Transverse colon (tissue), 4 donors: ENCODE measurements around the gene GDPGP1. TPM values are rescaled to one million over a fixed set of nuclear protein-coding genes. Genes with fewer than 3 reads are reported as not detected.

Experiments used
- DNase-seq: peaks from one replicate; pipeline ENCODE4 v3.0.0-alpha.2; 2019
- H3K27ac ChIP-seq, 4 donors: fragments of 200-600 bp; sonication (generic); 2 replicates each; pipeline ENCODE4 v1.5.1; 2016 to 2018; ENCODE audit warnings: inconsistent platforms in 4 of 4
- H3K27me3 ChIP-seq: fragments of 200-600 bp; sonication (generic); 2 replicates; pipeline ENCODE4 v1.5.1; 2017; ENCODE audit warnings: inconsistent platforms
- H3K36me3 ChIP-seq, 4 donors: fragments of 200-600 bp; sonication (generic); 2 replicates each; pipeline ENCODE4 v1.5.1; 2017 to 2019; ENCODE audit warnings: inconsistent platforms in 4 of 4
- H3K4me1 ChIP-seq, 4 donors: fragments of 200-600 bp; sonication (generic); 2 replicates each; pipeline ENCODE4 v1.5.1; 2017 to 2020; ENCODE audit warnings: inconsistent platforms in 4 of 4
- H3K4me3 ChIP-seq, 4 donors: fragments of 200-600 bp; sonication (generic); 1 replicate in 1 of 4; 2 replicates in 3 of 4; pipeline versions ENCODE4 v1.5.1 to v1.6.1; 2017 to 2019; ENCODE audit warnings: inconsistent platforms in 4 of 4
- H3K9me3 ChIP-seq, 2 donors: fragments of 200-600 bp; sonication (generic); 2 replicates each; pipeline ENCODE4 v1.5.1; 2017 to 2019; ENCODE audit warnings: inconsistent platforms in 2 of 2
- EP300 ChIP-seq: sonication (generic); formaldehyde crosslinking; IDR thresholded peaks from one replicate; pipeline ENCODE4 v1.6.1; 2017; ENCODE audit warnings: antibody characterized with exemption, low read depth
- POLR2A ChIP-seq: fragments of 450-650 bp; IDR thresholded peaks from one replicate; pipeline ENCODE4 v1.6.1; 2016; ENCODE audit warnings: antibody characterized with exemption, mild to moderate bottlenecking, moderate library complexity
- POLR2AphosphoS5 ChIP-seq, 3 donors: sonication (generic); formaldehyde crosslinking; IDR thresholded peaks; one replicate each; pipeline ENCODE4 v1.6.1; 2016; ENCODE audit warnings: antibody characterized with exemption in 3 of 3
- WGBS, 2 donors: methylation state at CpG; one replicate each; pipeline ENCODE4 v1.1.5; 2018; ENCODE audit warnings: low coverage in 1 of 2; 5-methylcytosine and 5-hydroxymethylcytosine counted together
- in situ Hi-C, 4 donors: fragments of 200-750 bp; cut with MboI; loops; one replicate each; pipeline versions ENCODE4 v1.15.0 to v1.15.1; 2017; ENCODE audit warnings: low sequenced_read_pairs in 3 of 4, low pct_ligation_motif_present in 1 of 4, low pct_unique_long_range_greater_than_20kb in 1 of 4
- intact Hi-C: fragments of 100-400 bp; cut with DNase I; formaldehyde crosslinking; loops from one replicate; pipeline ENCODE4 v1.15.1; 2023; ENCODE audit warnings: low total_unique reads
- total RNA-seq, 4 donors: library from RNA; depleted of rRNA; stranded (reverse); fragments of >200 nt; gene quantifications; one replicate each; pipeline ENCODE4 v1.1.0, GENCODE V29; 2016
- TF ChIP-seq, protein P1 (sequence below), 5 experiments: fragments of 200-600 bp in 3 of 5; fragments of 450-650 bp in 2 of 5; sonication (generic) in 3 of 5; IDR thresholded peaks; 1 replicate in 2 of 5; 2 replicates in 3 of 5; pipeline ENCODE4 v1.5.1; 2016 to 2017; ENCODE audit warnings: antibody characterized with exemption in 5 of 5, inconsistent platforms in 3 of 5, mild to moderate bottlenecking in 2 of 5, moderate library complexity in 1 of 5

GDPGP1 gene
- total RNA-seq, 4 donors from 2014 or later = 6.8 to 28.8 (median 21.3) TPM

DNA sequence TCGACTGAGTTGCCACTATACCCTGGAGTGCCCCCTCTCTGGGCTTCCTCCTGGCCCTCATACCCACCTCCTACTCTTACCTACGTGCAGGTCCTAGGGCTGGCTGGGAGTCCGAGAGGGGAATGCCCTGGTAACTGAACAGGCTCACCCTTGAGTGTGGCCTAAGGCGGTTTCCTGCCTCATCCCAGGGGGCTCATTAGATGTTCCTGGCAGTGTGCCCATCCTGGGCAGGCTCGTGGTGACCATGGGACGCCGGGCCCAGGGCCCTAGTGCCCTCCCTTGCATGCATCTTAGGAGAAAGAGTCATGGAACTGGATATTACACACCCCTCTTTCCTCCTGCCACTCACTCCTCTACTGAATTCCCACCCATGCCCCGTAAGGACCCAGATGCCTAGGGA, 30.1 kb upstream of the GDPGP1 start:
- Histone ChIP-seq H3K4me1 (peaks cover 17 to 32% (median 22%) of the 10 kb centered on the region in 4 donors), H3K27me3 (no peaks in the 10 kb centered on the region), H3K4me3 (no peak overlapping the region), H3K27ac (no peak overlapping the region), H3K36me3 (no peaks in the 10 kb centered on the region), H3K9me3 (no peaks in the 10 kb centered on the region)
- intact Hi-C loops (no loop called here), in situ Hi-C loops (no loop called here)
- WGBS, 2 donors = 75% methylated on average over 8 of the region's 8 CpGs; no CpG with 5 or more reads in 1 of the 2 donors
- TF ChIP-seq EP300 (no peak), POLR2AphosphoS5 (IDR thresholded peaks at IDR 0.05) (no peak), POLR2A (no peak)
- TF ChIP-seq, protein P1, sequence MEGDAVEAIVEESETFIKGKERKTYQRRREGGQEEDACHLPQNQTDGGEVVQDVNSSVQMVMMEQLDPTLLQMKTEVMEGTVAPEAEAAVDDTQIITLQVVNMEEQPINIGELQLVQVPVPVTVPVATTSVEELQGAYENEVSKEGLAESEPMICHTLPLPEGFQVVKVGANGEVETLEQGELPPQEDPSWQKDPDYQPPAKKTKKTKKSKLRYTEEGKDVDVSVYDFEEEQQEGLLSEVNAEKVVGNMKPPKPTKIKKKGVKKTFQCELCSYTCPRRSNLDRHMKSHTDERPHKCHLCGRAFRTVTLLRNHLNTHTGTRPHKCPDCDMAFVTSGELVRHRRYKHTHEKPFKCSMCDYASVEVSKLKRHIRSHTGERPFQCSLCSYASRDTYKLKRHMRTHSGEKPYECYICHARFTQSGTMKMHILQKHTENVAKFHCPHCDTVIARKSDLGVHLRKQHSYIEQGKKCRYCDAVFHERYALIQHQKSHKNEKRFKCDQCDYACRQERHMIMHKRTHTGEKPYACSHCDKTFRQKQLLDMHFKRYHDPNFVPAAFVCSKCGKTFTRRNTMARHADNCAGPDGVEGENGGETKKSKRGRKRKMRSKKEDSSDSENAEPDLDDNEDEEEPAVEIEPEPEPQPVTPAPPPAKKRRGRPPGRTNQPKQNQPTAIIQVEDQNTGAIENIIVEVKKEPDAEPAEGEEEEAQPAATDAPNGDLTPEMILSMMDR (IDR thresholded peaks at IDR 0.05) = no peak
- DNase-seq = no peak

DNA sequence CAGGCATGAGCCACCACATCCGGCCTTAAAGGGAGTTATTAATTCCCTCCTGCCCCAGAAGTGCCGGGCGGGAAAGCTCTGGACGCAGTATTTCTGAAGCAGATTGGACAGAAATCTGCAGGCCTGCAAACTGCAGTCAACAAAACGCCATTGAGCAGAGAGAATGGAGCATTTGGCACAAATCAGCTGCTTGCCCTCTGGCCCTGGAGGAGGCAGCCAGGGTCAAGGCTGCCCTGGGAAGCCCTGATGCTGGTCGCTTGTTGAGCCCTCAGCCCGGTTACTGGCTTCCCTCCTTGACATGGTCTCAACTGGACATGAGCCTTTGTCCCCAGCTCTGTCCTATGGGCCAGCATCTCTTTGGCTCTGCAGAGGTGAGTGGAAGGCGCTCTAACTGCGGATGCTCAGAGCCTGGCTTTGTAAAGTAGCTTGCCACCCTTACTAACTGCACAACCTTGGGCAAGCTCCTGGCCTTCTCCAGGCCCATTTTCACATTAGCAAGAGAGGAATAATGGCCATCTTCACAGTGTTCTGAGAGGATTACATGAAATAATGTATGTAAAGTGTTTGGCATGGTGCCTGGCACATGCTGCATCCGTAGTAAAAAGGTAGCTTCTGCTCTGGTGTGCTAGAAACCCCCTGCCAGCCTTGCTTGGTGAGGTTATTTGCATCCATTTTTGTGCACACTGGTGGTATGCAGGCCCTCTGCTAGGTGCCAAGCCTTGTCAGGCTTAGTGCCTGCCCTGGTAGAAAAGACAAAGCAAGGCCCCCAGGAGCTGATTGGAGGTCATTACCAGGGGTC, 28.8 kb upstream of the GDPGP1 start:
- H3K27me3 ChIP-seq = no peaks in the 10 kb centered on the region
- TF ChIP-seq POLR2AphosphoS5 (IDR thresholded peaks at IDR 0.05) (no peak), POLR2A (no peak), EP300 (no peak)
- TF ChIP-seq, protein P1 (IDR thresholded peaks at IDR 0.05) = no peak
- peaks cover 18 to 41% (median 22%) of the 10 kb centered on the region in 4 donors for H3K4me1 ChIP-seq
- H3K4me3 ChIP-seq = no peak overlapping the region
- H3K9me3 ChIP-seq = no peaks in the 10 kb centered on the region
- H3K36me3 ChIP-seq = no peaks in the 10 kb centered on the region
- H3K27ac ChIP-seq = no peak overlapping the region
- in situ Hi-C loops = no loop called here
- no peak for DNase-seq
- intact Hi-C loops = no loop called here
- WGBS, 2 donors = 85% methylated on average over 9 of the region's 10 CpGs; no CpG with 5 or more reads in 1 of the 2 donors

DNA sequence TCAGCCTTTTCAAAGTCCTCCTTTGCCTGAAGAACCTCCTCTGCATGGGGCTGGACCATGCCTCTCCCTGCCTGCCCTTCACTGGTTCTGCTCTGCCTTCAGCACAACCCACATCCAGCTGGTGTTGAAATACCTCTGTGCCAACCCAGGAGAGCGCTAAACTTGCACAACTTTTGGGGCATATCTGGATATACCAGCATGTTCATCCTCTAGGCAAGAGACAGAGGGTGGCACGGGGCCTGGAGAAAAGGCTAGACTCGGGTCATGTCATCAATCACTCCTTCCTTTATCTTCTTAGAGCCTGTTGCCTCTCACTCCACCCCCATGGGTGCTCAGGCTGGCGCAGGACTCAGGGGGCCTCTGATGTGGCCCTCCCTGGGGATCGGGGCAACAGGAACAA, 28.1 kb upstream of the GDPGP1 start:
- H3K36me3 ChIP-seq = no peaks in the 10 kb centered on the region
- no peaks in the 10 kb centered on the region for H3K27me3 ChIP-seq
- H3K27ac ChIP-seq = no peak overlapping the region
- 96% methylated on average over 5 of the region's 5 CpGs; no CpG with 5 or more reads in 1 of the 2 donors for WGBS, 2 donors
- TF ChIP-seq, protein P1 (IDR thresholded peaks at IDR 0.05) = no peak
- TF ChIP-seq POLR2A (no peak), POLR2AphosphoS5 (IDR thresholded peaks at IDR 0.05) (no peak), EP300 (no peak)
- H3K4me1 ChIP-seq = peaks cover 18 to 41% (median 22%) of the 10 kb centered on the region in 4 donors
- H3K4me3 ChIP-seq = no peak overlapping the region
- in situ Hi-C loops (no loop called here), intact Hi-C loops (no loop called here)
- DNase-seq = no peak
- no peaks in the 10 kb centered on the region for H3K9me3 ChIP-seq

DNA sequence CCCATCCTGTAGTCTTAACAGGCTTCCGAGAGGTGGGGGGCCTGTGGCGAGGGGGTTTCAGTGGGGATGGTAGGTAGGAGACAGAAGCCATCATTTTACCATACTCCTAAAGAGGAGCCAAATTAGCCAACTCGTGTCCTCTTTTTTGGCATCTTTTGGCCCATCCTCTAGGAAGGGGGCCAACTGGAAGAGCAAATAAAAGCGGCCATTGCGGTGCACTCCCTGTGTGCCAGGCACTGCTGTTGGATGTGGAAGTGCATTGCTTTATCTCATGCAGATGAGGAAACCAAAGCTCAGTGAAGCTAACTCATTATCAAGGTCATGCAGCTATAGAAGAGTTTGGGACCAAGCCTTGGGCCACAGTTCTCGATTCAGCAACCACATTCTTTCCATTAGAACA, 26.8 kb upstream of the GDPGP1 start:
- no peak overlapping the region for H3K27ac ChIP-seq
- peaks cover 24 to 48% (median 27%) of the 10 kb centered on the region in 4 donors for H3K4me1 ChIP-seq
- WGBS, 2 donors = 86 to 89% methylated on average over 5 to 6 of the region's 6 CpGs
- H3K9me3 ChIP-seq = no peaks in the 10 kb centered on the region
- intact Hi-C loops = no loop called here
- no peaks in the 10 kb centered on the region for H3K27me3 ChIP-seq
- H3K36me3 ChIP-seq = no peaks in the 10 kb centered on the region
- no peak for DNase-seq
- no peak for TF ChIP-seq POLR2AphosphoS5 (IDR thresholded peaks at IDR 0.05)
- TF ChIP-seq, protein P1 (IDR thresholded peaks at IDR 0.05) = no peak
- no peak for TF ChIP-seq EP300
- TF ChIP-seq POLR2A = no peak
- in situ Hi-C loops = no loop called here
- H3K4me3 ChIP-seq = no peak overlapping the region
